Mammary epithelial cell (primary cell): ENCODE data around the gene PGM3.

Source experiments
- EZH2 ChIP-seq: IDR thresholded peaks from 2 replicates; pipeline ENCODE4 v1.6.1; 2012; ENCODE audit warnings: low read length, inconsistent platforms, borderline replicate concordance
- TF ChIP-seq, protein P1 (sequence below), 2 donors: IDR thresholded peaks in 1 of 2; conservative IDR thresholded peaks in 1 of 2; 2 replicates each; pipeline ENCODE4 v1.5.1; 2011 to 2012; ENCODE audit warnings: inconsistent platforms in 2 of 2, low read length in 2 of 2, mild to moderate bottlenecking in 2 of 2, control low read depth in 1 of 2, low read depth in 1 of 2; ENCODE audit not compliant: insufficient read depth in 1 of 2; ENCODE audit errors: extremely low read depth in 1 of 2

- TF ChIP-seq EZH2, result no peak
- TF ChIP-seq, protein P1, sequence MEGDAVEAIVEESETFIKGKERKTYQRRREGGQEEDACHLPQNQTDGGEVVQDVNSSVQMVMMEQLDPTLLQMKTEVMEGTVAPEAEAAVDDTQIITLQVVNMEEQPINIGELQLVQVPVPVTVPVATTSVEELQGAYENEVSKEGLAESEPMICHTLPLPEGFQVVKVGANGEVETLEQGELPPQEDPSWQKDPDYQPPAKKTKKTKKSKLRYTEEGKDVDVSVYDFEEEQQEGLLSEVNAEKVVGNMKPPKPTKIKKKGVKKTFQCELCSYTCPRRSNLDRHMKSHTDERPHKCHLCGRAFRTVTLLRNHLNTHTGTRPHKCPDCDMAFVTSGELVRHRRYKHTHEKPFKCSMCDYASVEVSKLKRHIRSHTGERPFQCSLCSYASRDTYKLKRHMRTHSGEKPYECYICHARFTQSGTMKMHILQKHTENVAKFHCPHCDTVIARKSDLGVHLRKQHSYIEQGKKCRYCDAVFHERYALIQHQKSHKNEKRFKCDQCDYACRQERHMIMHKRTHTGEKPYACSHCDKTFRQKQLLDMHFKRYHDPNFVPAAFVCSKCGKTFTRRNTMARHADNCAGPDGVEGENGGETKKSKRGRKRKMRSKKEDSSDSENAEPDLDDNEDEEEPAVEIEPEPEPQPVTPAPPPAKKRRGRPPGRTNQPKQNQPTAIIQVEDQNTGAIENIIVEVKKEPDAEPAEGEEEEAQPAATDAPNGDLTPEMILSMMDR (conservative IDR thresholded peaks at IDR 0.05 in 1 of 2, IDR thresholded peaks at IDR 0.05 in 1 of 2; ENCODE audit: extremely low read depth in 1 of 2, insufficient read depth in 1 of 2, low read depth in 1 of 2, low read length in 2 of 2), result no peak
Observed at GRCh38 chr6:83180426-83180950, 12.6 kb downstream of the PGM3 start.
